ENCODE data around the gene RERE.

DNA sequence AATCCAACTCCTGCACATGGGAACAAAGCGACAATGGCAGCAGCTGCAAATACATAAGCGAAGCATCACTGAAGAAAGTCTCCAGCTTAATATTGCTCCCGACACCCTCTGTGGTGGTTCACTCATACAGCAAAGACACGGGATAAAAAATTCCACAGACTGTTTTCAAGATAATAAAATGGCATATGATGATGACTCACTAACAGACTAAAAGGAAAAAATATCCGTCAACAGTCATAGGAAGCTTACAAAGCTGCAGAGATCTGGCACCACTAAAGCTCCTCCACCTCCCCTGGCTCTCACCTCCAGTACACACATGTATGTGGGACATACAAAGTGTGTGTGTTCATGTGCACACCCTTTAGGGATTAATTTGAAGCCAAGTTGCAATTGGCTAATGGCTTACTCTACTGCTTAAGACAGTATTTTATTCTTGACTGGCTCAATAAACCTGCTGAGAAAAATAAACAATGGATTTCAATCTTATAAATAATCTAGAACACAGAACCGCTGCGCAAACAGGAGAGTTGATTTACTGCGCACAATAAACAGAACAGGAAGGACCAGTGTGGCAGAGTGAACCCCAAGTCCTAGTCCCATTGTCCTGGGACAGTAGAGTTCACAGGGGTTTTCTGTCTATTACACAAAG, 405.1 kb downstream of the RERE start:
- no peak for TF ChIP-seq RAD21 (IDR thresholded peaks at IDR 0.05; ENCODE audit: low read depth)
- TF ChIP-seq, protein P1, sequence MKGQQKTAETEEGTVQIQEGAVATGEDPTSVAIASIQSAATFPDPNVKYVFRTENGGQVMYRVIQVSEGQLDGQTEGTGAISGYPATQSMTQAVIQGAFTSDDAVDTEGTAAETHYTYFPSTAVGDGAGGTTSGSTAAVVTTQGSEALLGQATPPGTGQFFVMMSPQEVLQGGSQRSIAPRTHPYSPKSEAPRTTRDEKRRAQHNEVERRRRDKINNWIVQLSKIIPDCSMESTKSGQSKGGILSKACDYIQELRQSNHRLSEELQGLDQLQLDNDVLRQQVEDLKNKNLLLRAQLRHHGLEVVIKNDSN (IDR thresholded peaks at IDR 0.05), result no peak
- TF ChIP-seq TAF1 (IDR thresholded peaks at IDR 0.05; ENCODE audit: low read depth), result no peak
- TF ChIP-seq, protein P2, sequence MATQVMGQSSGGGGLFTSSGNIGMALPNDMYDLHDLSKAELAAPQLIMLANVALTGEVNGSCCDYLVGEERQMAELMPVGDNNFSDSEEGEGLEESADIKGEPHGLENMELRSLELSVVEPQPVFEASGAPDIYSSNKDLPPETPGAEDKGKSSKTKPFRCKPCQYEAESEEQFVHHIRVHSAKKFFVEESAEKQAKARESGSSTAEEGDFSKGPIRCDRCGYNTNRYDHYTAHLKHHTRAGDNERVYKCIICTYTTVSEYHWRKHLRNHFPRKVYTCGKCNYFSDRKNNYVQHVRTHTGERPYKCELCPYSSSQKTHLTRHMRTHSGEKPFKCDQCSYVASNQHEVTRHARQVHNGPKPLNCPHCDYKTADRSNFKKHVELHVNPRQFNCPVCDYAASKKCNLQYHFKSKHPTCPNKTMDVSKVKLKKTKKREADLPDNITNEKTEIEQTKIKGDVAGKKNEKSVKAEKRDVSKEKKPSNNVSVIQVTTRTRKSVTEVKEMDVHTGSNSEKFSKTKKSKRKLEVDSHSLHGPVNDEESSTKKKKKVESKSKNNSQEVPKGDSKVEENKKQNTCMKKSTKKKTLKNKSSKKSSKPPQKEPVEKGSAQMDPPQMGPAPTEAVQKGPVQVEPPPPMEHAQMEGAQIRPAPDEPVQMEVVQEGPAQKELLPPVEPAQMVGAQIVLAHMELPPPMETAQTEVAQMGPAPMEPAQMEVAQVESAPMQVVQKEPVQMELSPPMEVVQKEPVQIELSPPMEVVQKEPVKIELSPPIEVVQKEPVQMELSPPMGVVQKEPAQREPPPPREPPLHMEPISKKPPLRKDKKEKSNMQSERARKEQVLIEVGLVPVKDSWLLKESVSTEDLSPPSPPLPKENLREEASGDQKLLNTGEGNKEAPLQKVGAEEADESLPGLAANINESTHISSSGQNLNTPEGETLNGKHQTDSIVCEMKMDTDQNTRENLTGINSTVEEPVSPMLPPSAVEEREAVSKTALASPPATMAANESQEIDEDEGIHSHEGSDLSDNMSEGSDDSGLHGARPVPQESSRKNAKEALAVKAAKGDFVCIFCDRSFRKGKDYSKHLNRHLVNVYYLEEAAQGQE (IDR thresholded peaks at IDR 0.05; ENCODE audit: low read depth), result no peak
- TF ChIP-seq TEAD4 (IDR thresholded peaks at IDR 0.05), result no peak
- no peak for TF ChIP-seq EP300 (IDR thresholded peaks at IDR 0.05; ENCODE audit: borderline replicate concordance)

Measured in Ishikawa (cell line).